Fibroblast of pulmonary artery (primary cell): ENCODE data around the gene LMAN1L.
"Not testable (repeated sequence)": the region's sequence is repeated elsewhere in the genome, so short reads cannot be mapped to it uniquely, and the experiment has no call there.

Experiments used
- DNase-seq: peaks from one replicate; pipeline ENCODE4 v3.0.0-alpha.2; 2010; ENCODE audit warnings: low read depth
- H3K4me3 ChIP-seq: replicated peaks from 2 replicates; pipeline ENCODE4 v1.5.1; 2011; ENCODE audit warnings: low read depth, mild to moderate bottlenecking, control low read depth, low read length, moderate library complexity
- TF ChIP-seq, protein P1 (sequence below): IDR thresholded peaks from 2 replicates; pipeline ENCODE4 v1.5.1; 2011; ENCODE audit warnings: mild to moderate bottlenecking, control low read depth, low read length, inconsistent platforms; ENCODE audit errors: missing control alignments

The LMAN1L gene

DNA sequence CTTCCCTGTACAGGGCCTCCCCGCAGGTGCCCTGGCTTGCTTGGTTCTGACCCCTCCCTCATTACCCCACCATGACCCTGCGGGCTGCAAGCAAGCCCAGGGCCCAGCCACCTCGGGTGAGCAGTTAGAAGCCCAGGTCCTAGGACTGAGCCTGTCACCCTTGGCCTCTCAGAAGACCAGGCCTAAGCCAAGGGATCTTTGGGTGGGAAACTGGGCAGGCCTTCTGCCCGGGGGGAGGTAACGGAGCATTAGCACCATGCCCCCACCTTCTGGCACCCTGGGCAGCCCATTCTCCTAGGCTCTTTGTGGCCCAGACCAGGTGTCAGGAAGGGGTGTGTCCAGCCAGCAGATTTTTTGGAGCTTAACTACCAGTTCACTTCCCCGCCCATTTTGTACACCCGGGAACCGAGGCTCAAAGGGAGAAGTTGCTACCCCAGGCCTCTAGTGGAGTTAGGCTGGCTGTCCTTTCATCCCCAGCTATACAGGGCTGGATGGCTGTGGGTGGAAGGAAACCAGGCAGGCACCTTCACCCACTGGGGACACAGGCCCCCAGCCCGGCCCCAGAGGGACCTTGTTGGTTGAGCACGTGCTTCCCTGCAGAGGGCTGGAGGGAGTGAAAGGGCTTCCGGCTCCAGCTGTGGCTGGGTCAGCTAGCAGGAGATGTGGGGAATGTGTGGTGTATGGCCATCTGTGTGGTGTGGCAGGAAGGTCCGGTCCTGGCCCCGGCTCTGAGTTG lies 29.4 kb upstream of the LMAN1L start:
- TF ChIP-seq, protein P1, sequence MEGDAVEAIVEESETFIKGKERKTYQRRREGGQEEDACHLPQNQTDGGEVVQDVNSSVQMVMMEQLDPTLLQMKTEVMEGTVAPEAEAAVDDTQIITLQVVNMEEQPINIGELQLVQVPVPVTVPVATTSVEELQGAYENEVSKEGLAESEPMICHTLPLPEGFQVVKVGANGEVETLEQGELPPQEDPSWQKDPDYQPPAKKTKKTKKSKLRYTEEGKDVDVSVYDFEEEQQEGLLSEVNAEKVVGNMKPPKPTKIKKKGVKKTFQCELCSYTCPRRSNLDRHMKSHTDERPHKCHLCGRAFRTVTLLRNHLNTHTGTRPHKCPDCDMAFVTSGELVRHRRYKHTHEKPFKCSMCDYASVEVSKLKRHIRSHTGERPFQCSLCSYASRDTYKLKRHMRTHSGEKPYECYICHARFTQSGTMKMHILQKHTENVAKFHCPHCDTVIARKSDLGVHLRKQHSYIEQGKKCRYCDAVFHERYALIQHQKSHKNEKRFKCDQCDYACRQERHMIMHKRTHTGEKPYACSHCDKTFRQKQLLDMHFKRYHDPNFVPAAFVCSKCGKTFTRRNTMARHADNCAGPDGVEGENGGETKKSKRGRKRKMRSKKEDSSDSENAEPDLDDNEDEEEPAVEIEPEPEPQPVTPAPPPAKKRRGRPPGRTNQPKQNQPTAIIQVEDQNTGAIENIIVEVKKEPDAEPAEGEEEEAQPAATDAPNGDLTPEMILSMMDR, result no peak
- DNase-seq, result peak; percentile 33
- peak overlapping the region; percentile 79 for H3K4me3 ChIP-seq

DNA sequence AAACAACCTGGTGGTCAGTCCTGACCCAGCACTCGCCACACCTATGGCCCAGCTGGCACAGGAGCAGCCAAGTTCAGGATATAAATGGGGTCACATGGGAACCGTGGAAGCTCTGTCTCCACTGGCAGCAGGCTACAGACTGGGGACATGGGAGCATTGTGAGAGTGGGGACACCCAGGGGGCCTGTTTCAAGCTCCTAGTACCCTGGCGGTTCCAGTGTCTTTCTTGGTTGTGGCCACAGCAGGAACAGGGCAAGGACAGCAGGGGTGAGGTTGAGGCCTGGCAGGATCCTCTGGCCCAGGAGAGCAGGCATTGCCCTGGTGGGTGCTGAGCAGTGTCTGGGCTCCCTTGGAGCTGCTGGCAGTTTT lies 28.8 kb upstream of the LMAN1L start:
- TF ChIP-seq, protein P1, result no peak
- H3K4me3 ChIP-seq, result peak overlapping the region; percentile 79

DNA sequence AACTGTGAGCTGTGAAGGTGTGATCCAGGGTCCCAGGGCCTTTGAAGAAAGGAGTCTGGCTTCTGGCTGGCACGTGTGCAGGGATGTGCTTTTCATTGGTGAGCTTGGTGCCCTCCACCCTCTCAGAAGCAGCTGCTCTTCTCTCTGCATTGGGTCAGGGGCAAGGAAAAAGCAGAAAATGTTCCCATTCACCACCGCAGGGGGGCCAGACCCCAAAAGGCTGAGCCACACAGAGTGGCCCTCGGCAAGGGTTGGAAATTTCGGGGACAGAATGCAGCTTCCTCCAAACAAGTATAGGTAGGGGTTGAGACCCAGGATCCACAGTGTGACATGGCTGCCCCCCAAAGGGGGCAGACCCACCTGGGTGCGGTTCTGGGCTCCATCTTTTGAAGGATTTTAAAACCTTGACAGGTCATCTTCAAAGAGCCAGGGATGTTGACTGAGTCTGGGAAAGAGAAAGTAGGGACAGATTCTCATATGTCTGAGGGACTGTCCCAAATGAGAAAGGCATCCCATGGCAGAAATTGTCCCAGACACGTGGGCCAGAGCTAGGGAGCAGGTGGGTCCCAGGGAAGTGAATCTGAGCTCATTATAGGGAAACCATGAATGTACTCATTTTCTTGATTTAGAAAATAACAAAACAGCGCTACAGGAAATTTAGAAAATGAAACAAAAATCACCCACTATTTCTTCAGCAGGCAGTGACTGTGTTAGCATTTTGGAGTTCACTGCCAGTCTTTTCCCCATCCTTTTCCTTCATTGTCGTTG lies 28.0 kb upstream of the LMAN1L start:
- DNase-seq, result no peak
- H3K4me3 ChIP-seq, result no peak overlapping the region

More for the DNA sequence above, 28.8 kb upstream of the LMAN1L start:
- no peak for DNase-seq

DNA sequence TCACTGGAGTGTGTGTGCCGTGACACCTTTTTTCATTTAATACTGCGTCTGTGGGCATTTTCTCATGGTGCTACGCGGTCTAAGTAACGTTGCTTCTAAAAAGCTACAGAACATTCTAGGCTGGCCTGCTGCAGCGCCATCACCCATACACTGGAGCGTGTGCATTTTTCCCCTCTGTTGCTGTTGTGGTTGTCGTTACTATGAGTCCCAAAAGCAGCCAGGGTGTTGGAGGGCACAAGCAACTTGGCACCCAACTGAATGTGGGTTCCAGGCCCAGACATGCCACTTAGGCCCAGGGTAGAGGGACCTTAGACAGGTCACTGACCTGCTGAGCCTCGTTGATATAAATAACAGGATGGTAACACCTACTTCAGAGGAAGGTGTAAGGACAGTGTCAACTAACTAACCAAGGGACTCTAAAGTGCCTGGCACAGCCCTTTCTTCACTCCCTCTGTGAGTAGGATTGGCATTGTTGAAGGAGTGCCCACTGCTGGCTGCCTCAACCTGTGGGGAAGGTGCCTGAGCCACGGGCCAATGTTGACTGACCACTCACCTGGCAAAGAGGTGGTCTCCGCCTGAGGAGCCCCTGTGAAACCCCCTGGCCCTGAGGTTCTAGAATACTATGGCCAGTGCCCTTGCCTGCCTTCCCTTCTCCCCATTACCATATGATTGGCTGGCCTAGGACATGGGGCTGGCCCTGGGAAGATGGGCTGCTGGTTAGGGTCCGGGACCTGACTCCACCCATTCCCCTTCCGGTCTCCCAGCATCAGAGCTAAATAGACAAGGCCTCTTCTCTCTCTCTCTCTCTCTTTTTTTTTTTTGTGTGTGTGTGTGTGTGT lies 27.2 kb upstream of the LMAN1L start:
- DNase-seq, result no peak
- H3K4me3 ChIP-seq, result no peak overlapping the region

More for the DNA sequence above, 28.0 kb upstream of the LMAN1L start:
- TF ChIP-seq, protein P1, result no peak

DNA sequence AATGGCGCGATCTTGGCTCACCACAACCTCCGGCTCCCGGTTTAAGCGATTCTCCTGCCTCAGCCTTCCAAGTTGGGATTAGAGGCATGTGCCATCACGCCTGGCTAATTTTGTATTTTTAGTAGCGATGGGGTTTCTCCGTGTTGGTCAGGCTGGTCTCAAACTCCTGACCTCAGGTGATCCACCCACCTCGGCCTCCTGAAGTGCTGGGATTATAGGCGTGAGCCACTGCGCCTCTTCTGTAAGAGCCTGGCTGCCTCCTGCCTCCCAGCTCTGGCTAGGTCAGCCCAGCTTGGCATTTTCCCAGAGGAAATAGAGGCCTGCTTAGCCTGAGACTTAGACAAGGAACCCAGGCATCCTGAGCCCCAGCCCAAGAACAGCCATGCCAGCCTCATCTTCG lies 26.6 kb upstream of the LMAN1L start:
- not testable (repeated sequence) for DNase-seq, H3K4me3 ChIP-seq

More for the DNA sequence above, 27.2 kb upstream of the LMAN1L start:
- TF ChIP-seq, protein P1, result no peak

DNA sequence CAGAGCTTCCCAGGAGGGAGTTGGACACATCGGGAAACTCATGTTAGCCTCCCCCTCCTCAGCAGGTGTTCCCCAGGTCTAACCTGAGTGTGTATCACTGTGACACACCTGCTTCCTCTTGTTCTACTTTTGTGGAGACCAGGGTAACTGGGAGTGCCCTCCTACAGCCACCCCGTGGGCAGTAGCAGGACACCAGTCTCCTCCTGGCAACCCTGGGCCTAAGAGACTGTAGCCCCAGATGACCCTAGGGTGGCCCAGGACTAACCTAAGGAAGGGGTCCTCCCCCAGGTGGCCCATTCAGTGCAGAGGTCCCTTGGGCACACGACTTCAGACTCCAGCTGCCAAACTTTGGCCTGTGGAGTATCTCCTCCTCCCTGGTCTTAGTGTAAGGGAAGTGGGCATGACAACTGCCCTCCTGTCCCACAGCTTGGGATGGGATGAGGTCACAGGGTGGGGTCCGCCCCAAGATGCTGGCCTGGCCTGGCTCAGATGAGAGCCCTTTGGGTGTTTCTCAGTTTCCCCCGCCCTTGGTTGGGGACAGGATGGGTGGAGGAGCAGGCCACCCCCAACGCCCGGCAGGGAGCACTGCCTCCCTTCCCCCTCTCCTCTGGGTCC lies 26.0 kb upstream of the LMAN1L start:
- TF ChIP-seq, protein P1, result no peak
- no peak for DNase-seq
- no peak overlapping the region for H3K4me3 ChIP-seq
